Keratinocyte (primary cell): ENCODE results near the gene RERE. TPM values are rescaled to one million over a fixed set of nuclear protein-coding genes. Genes with fewer than 3 reads are reported as not detected.

Source experiments
- DNase-seq: peaks from one replicate; pipeline ENCODE4 v3.0.0-alpha.2; 2011; ENCODE audit warnings: low read depth, missing footprints, low spot score
- FAIRE-seq: peaks from 2 replicates; lab custom pipeline; 2011; peaks lifted over from hg19 to GRCh38; lab: Jason Lieb, UNC
- H2AFZ ChIP-seq: 2 replicates; pipeline ENCODE4 v1.6.0; 2012; ENCODE audit warnings: low read length, control low read depth, inconsistent platforms; ENCODE audit not compliant: control insufficient read depth
- H3K27ac ChIP-seq: 2 replicates; pipeline ENCODE4 v1.5.1; 2011; ENCODE audit warnings: low read length; ENCODE audit not compliant: control insufficient read depth, insufficient read depth
- H3K27me3 ChIP-seq: 3 replicates; pipeline ENCODE4 v1.6.0; 2011; ENCODE audit warnings: low read length; ENCODE audit not compliant: control insufficient read depth, insufficient read depth; ENCODE audit errors: extremely low read depth
- H3K36me3 ChIP-seq, 2 experiments: 2 replicates in 1 of 2; 3 replicates in 1 of 2; pipeline ENCODE4 v1.5.1; 2011; ENCODE audit warnings: low read length in 2 of 2, mild to moderate bottlenecking in 1 of 2; ENCODE audit not compliant: control insufficient read depth in 2 of 2, insufficient read depth in 2 of 2; ENCODE audit errors: extremely low read depth in 1 of 2
- H3K4me1 ChIP-seq: 3 replicates; pipeline ENCODE4 v1.5.1; 2011; ENCODE audit warnings: low read length; ENCODE audit not compliant: control insufficient read depth, insufficient read depth; ENCODE audit errors: extremely low read depth
- H3K4me2 ChIP-seq: 3 replicates; pipeline ENCODE4 v1.6.0; 2011; ENCODE audit warnings: low read depth, low read length; ENCODE audit not compliant: control insufficient read depth, insufficient read depth; ENCODE audit errors: extremely low read depth
- H3K4me3 ChIP-seq, 3 experiments: fragments of 200-600 bp in 1 of 3; sonication (generic) in 1 of 3; 2 replicates in 2 of 3; 3 replicates in 1 of 3; pipeline ENCODE4 v1.5.1; 2011 to 2016; ENCODE audit warnings: low read length in 3 of 3, mild to moderate bottlenecking in 3 of 3, control low read depth in 2 of 3, inconsistent platforms in 1 of 3, low read depth in 1 of 3, mixed read lengths in 1 of 3, mixed run types in 1 of 3, moderate library complexity in 1 of 3; ENCODE audit not compliant: control insufficient read depth in 2 of 3, insufficient read depth in 2 of 3; ENCODE audit errors: extremely low read depth in 1 of 3
- H3K79me2 ChIP-seq: 2 replicates; pipeline ENCODE4 v1.6.0; 2012; ENCODE audit warnings: low read length; ENCODE audit not compliant: control insufficient read depth, insufficient read depth
- H3K9ac ChIP-seq: 3 replicates; pipeline ENCODE4 v1.6.0; 2011; ENCODE audit warnings: low read length; ENCODE audit not compliant: control insufficient read depth, insufficient read depth; ENCODE audit errors: extremely low read depth
- H3K9me1 ChIP-seq: 3 replicates; pipeline ENCODE4 v1.6.0; 2011; ENCODE audit warnings: low read length; ENCODE audit not compliant: control insufficient read depth, insufficient read depth; ENCODE audit errors: extremely low read depth
- H3K9me3 ChIP-seq: 2 replicates; pipeline ENCODE4 v1.5.1; 2012; ENCODE audit warnings: low read depth, low read length; ENCODE audit not compliant: control insufficient read depth
- H4K20me1 ChIP-seq: 3 replicates; pipeline ENCODE4 v1.6.0; 2011; ENCODE audit warnings: low read length; ENCODE audit not compliant: control insufficient read depth, insufficient read depth; ENCODE audit errors: extremely low read depth
- EZH2 ChIP-seq: IDR thresholded peaks from one replicate; pipeline ENCODE4 v1.6.1; 2012; ENCODE audit warnings: inconsistent platforms, mild to moderate bottlenecking, low read length, moderate library complexity
- dilution Hi-C: fragments of 300-500 bp; cut with MboI; formaldehyde crosslinking; loops from one replicate; pipeline ENCODE4 v1.7.0; 2020; ENCODE audit warnings: low sequenced_read_pairs; ENCODE audit not compliant: extremely low pct_ligation_motif_present
- polyA plus RNA-seq, 5 experiments: library from polyadenylated mRNA; depleted of rRNA in 3 of 5; stranded (reverse) in 3 of 5; stranded (forward) in 1 of 5; unstranded in 1 of 5; fragments of >200 nt; gene quantifications; 1 replicate in 1 of 5; 2 replicates in 3 of 5; 3 replicates in 1 of 5; pipeline versions ENCODE4 v1.2.1 to v1.2.3, GENCODE V29; 2011 to 2012; ENCODE audit warnings: missing spikeins in 2 of 5, low read depth in 1 of 5, low replicate concordance in 1 of 5
- TF ChIP-seq, protein P1 (sequence below), 3 experiments: IDR thresholded peaks in 1 of 3; conservative IDR thresholded peaks in 1 of 3; optimal IDR thresholded peaks in 1 of 3; 2 replicates in 2 of 3; 3 replicates in 1 of 3; pipeline versions ENCODE3 to v1.5.1; 2011; ENCODE audit warnings: low read length in 3 of 3, mild to moderate bottlenecking in 3 of 3, moderate library complexity in 2 of 3, control low read depth in 1 of 3, inconsistent platforms in 1 of 3; ENCODE audit not compliant: insufficient read depth in 2 of 3; ENCODE audit errors: extremely low read depth in 1 of 3

RERE gene
- polyA plus RNA-seq, 1 donor (not counting 4 experiments of a cell fraction or from before 2014, with no cell fraction given) = 3.8 TPM

DNA sequence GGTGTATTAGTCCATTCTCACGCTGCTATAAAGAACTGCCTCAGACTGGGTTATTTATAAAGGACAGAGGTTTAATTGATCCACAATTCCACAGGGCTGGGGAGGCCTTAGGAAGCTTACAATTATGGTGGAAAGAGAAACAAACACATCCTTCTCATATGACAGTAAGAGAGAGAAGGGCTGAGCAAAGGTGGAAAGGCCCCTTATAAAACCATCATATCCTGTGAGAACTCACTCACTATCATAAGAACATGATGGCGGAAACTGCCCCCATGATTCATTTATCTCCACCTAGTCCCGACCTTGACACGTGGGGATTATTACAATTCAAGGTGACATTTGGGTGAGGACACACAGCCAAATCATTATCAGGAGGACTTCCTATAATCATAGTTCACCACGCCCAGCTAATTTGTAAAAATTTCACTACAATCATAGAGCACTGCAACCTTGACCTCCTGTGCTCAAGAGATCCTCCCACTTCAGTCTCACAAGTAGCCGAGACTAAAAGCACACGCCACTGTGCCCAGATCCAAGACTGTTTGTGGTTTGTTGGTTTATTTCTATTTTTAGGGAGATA is 164.9 kb downstream of the RERE start:
- Histone ChIP-seq H3K79me2 (no peaks in the 10 kb centered on the region), H3K9ac (no peak overlapping the region), H3K36me3 (peaks cover 3% of the 10 kb centered on the region in 2 experiments), H2AFZ (no peak overlapping the region), H3K27me3 (no peaks in the 10 kb centered on the region), H3K4me1 (peaks cover 5% of the 10 kb centered on the region), H3K9me3 (no peaks in the 10 kb centered on the region), H3K27ac (no peak overlapping the region), H3K9me1 (no peaks in the 10 kb centered on the region), H3K4me2 (no peak overlapping the region), H3K4me3 (no peak overlapping the region), H4K20me1 (no peaks in the 10 kb centered on the region)
- dilution Hi-C loops = no loop called here
- no peak for TF ChIP-seq EZH2
- TF ChIP-seq, protein P1, sequence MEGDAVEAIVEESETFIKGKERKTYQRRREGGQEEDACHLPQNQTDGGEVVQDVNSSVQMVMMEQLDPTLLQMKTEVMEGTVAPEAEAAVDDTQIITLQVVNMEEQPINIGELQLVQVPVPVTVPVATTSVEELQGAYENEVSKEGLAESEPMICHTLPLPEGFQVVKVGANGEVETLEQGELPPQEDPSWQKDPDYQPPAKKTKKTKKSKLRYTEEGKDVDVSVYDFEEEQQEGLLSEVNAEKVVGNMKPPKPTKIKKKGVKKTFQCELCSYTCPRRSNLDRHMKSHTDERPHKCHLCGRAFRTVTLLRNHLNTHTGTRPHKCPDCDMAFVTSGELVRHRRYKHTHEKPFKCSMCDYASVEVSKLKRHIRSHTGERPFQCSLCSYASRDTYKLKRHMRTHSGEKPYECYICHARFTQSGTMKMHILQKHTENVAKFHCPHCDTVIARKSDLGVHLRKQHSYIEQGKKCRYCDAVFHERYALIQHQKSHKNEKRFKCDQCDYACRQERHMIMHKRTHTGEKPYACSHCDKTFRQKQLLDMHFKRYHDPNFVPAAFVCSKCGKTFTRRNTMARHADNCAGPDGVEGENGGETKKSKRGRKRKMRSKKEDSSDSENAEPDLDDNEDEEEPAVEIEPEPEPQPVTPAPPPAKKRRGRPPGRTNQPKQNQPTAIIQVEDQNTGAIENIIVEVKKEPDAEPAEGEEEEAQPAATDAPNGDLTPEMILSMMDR (optimal IDR thresholded peaks at IDR 0.05 in 1 of 3, IDR thresholded peaks at IDR 0.05 in 1 of 3, conservative IDR thresholded peaks at IDR 0.05 in 1 of 3; ENCODE audit: extremely low read depth in 1 of 3, insufficient read depth in 2 of 3, low read length in 3 of 3) = no peak
- no peak for FAIRE-seq
- DNase-seq = no peak

DNA sequence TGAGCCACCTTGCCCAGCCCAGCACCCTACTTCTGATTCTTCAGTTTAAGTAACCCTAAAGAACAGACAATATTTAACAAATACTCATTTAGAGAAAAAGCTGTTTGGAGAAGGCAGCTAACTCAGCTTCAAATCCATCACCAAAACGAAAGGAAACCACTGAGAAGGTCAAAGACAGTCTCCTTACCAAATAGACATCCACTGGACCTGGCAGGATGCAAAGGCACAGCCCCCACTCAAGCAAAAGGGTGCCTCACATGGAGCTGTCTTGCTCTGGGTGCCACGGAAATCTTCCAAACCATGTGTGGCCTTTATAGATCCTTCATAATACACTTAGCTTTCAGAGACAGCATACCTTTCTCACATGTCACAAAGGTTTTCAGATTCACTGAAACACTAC is 165.5 kb downstream of the RERE start:
- Histone ChIP-seq H3K36me3 (peaks cover 3% of the 10 kb centered on the region in 2 experiments), H3K9ac (no peak overlapping the region), H3K27ac (no peak overlapping the region), H3K4me3 (no peak overlapping the region), H3K4me2 (no peak overlapping the region), H2AFZ (no peak overlapping the region), H3K79me2 (peaks cover under 1% of the 10 kb centered on the region), H3K27me3 (no peaks in the 10 kb centered on the region), H3K9me1 (no peaks in the 10 kb centered on the region), H4K20me1 (no peaks in the 10 kb centered on the region), H3K9me3 (no peaks in the 10 kb centered on the region), H3K4me1 (peaks cover 9% of the 10 kb centered on the region)
- no peak for TF ChIP-seq EZH2
- TF ChIP-seq, protein P1 (optimal IDR thresholded peaks at IDR 0.05 in 1 of 3, IDR thresholded peaks at IDR 0.05 in 1 of 3, conservative IDR thresholded peaks at IDR 0.05 in 1 of 3; ENCODE audit: extremely low read depth in 1 of 3, insufficient read depth in 2 of 3, low read length in 3 of 3) = no peak
- FAIRE-seq = no peak
- dilution Hi-C loops = no loop called here
- DNase-seq = no peak
